ENCODE measurements around the gene KBTBD12.
A peak's percentile ranks its signal among the peaks of the same experiment; 100 is the strongest.
"Not testable (repeated sequence)": the region's sequence is repeated elsewhere in the genome, so short reads cannot be mapped to it uniquely, and the experiment has no call there.

KBTBD12 gene

DNA sequence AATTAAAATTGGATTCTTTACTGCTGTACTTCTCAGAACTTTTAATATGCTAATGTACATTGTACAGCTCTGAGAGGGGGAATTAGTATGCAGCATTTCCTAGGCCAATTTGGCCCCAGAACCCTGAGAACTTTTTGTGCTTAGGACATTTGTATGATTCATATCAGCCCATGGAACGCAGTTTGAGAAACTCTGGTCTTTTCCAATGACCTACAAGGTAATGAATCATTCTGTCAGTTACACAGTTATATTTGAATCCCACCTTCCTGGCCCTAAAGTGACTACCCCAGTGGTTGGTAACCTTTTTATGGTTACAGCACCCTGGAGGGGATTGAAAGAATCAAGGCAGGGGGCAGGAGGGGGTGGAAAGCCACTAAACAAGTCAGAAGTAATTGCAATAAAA, 25.6 kb upstream of the KBTBD12 start:
- ChIA-PET POLR2A (ENCODE audit: low non-redundant PET) (no interaction called here), CTCF (no interaction called here)
- no peak for DNase-seq (ENCODE audit: low spot score)
- TF ChIP-seq, protein P1, sequence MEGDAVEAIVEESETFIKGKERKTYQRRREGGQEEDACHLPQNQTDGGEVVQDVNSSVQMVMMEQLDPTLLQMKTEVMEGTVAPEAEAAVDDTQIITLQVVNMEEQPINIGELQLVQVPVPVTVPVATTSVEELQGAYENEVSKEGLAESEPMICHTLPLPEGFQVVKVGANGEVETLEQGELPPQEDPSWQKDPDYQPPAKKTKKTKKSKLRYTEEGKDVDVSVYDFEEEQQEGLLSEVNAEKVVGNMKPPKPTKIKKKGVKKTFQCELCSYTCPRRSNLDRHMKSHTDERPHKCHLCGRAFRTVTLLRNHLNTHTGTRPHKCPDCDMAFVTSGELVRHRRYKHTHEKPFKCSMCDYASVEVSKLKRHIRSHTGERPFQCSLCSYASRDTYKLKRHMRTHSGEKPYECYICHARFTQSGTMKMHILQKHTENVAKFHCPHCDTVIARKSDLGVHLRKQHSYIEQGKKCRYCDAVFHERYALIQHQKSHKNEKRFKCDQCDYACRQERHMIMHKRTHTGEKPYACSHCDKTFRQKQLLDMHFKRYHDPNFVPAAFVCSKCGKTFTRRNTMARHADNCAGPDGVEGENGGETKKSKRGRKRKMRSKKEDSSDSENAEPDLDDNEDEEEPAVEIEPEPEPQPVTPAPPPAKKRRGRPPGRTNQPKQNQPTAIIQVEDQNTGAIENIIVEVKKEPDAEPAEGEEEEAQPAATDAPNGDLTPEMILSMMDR (conservative IDR thresholded peaks at IDR 0.05; ENCODE audit: low read depth): no peak
- H3K27ac ChIP-seq: no peak overlapping the region

DNA sequence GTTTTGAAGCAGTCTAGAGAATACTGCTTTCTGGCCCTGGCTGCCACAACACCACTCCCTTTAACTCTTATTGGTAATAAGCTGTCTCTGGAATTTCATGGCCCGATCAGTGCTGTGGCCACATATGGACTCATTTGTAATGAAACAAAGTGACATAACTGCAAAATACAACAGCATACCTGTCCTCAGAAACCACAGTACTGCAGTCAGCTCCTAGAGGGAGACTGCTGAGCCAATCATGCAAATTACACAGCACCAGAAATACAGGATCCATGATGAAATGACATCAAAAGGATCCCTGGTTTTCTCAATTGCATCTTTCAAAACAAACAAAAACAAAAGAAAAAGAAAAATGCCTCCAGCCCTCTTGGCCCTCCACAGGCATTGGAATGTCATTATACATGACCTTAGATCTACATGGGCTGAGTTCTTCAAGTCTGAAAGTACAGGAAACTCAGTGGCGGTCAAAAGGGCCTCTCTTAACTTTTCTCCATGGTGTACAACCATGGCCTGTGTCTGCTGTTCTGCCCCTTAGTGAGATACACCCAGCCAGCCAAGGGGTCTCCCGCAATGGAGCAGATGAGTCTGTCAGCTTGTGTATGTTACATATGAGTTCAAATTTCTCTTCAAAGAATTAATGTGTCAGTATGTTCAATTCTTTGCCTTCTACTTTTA, 24.9 kb upstream of the KBTBD12 start:
- DNase-seq (ENCODE audit: low spot score): no peak
- ChIA-PET POLR2A (ENCODE audit: low non-redundant PET) (no interaction called here), CTCF (no interaction called here)
- H3K27ac ChIP-seq: no peak overlapping the region; the same call in 1 of the 2 replicates
- TF ChIP-seq, protein P1 (conservative IDR thresholded peaks at IDR 0.05; ENCODE audit: low read depth): no peak

- DNase-seq (ENCODE audit: low spot score); CTCF ChIA-PET: not testable (repeated sequence)
Observed at GRCh38 chr3:127890651-127891290, 24.3 kb upstream of the KBTBD12 start.

DNA sequence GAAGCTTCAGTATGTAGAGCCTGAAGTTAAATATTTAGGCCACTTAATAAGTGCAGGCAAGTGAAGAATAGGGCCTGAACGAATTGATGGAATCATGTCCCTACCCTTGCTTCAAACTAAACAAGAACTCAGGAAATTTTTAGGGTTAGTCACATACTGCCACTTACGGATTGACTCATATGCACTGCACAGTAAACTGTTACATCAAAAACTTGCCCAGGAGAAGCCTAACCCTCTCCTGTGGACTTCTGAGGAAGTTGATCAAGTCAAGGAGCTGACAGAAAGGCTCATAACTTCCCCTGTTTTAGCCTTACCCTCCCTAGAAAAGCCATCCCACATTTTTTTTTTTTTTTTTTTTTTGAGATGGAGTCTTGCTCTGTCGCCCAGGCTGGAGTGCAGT, 20.6 kb upstream of the KBTBD12 start:
- DNase-seq (ENCODE audit: low spot score): no peak
- no peak overlapping the region for H3K27ac ChIP-seq
- ChIA-PET CTCF (no interaction called here), POLR2A (ENCODE audit: low non-redundant PET) (no interaction called here)
- TF ChIP-seq, protein P1 (conservative IDR thresholded peaks at IDR 0.05; ENCODE audit: low read depth): no peak

More at GRCh38 chr3:127890651-127891290, 24.3 kb upstream of the KBTBD12 start:
- peak overlapping the region; percentile 60 for H3K27ac ChIP-seq
- POLR2A ChIA-PET (ENCODE audit: low non-redundant PET): not testable (repeated sequence)

GRCh38 chr3:127899200-127899599, 15.8 kb upstream of the KBTBD12 start:
- H3K27ac ChIP-seq: no peak overlapping the region
- ChIA-PET CTCF (no interaction called here), POLR2A (ENCODE audit: low non-redundant PET) (no interaction called here)
- no peak for DNase-seq (ENCODE audit: low spot score)
- TF ChIP-seq, protein P1 (conservative IDR thresholded peaks at IDR 0.05; ENCODE audit: low read depth): no peak

GRCh38 chr3:127899766-127900165, 15.3 kb upstream of the KBTBD12 start:
- POLR2A ChIA-PET (ENCODE audit: low non-redundant PET): no interaction called here
- H3K27ac ChIP-seq: no peak overlapping the region

More at GRCh38 chr3:127899766-127900165, 15.3 kb upstream of the KBTBD12 start:
- TF ChIP-seq, protein P1 (conservative IDR thresholded peaks at IDR 0.05; ENCODE audit: low read depth): no peak
- CTCF ChIA-PET: interaction anchor here (0.7 kb wide), 1 partner anchor 356 kb away, joined by 3 read pairs; no protein-coding TSS in a partner anchor
- no peak for DNase-seq (ENCODE audit: low spot score)

All from RWPE1 (cell line).